KOPT-K1 (cell line): Measurements from ENCODE around the gene CENPO.
A peak's percentile ranks its signal among the peaks of the same experiment; 100 is the strongest.
"Not testable (repeated sequence)": the region's sequence is repeated elsewhere in the genome, so short reads cannot be mapped to it uniquely, and the experiment has no call there.

ENCODE experiments used
- H3K27ac ChIP-seq: fragments of 200-600 bp; sonication (generic); 2 replicates; pipeline ENCODE4 v1.5.1; 2016; ENCODE audit warnings: antibody characterized with exemption, mild to moderate bottlenecking, low read depth, low read length; ENCODE audit not compliant: poor library complexity, severe bottlenecking
- H3K36me3 ChIP-seq: fragments of 200-600 bp; sonication (generic); 2 replicates; pipeline ENCODE4 v1.5.1; 2017; ENCODE audit warnings: antibody characterized with exemption, mild to moderate bottlenecking, low read length, moderate library complexity; ENCODE audit not compliant: insufficient read depth
- H3K9me3 ChIP-seq: fragments of 200-600 bp; sonication (generic); 2 replicates; pipeline ENCODE4 v1.5.1; 2017; ENCODE audit warnings: antibody characterized with exemption, low read length, mild to moderate bottlenecking; ENCODE audit not compliant: insufficient read depth, poor library complexity, severe bottlenecking

Gene CENPO

DNA sequence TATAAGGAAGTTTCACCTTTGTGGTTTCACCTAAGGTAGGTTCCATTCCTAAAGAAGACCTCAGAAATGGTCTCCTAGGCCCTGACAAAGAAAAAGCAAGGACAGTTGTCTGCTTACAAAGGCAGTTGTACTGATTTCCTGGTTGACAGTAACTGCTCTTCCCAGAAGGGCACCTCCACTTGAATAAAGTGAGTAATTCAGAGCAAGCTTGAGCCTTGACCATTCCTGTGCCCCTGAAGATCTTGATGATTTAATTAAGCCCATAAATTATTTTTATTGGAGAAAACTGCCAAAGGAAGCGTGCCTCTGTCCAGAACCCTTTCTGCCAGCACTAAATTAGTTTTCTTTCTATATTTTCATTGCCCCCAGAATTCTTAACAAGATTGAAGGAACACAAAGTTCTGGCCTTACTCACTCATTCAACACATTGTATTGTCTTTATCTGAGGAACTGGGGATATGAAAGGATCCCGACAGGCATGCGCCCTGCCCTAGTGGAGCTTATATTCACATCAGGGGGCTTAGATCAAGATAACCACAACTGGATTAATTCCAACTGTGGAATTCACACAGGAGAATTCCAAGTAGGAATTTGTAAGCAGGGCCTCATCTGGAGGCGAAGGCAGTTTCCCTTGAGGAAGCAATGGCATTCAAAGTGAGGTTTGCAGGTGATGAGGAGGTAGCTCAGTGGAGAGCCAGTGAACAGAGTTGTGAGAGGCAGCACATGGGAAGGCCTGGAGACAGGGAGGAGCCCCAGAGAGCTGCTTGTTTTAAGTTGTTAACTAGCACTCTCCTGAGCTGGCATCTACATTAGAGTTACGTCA is 21.2 kb upstream of the CENPO start:
- Histone ChIP-seq H3K27ac (no peak overlapping the region), H3K36me3 (peaks cover 14% of the 10 kb centered on the region), H3K9me3 (no peaks in the 10 kb centered on the region)

DNA sequence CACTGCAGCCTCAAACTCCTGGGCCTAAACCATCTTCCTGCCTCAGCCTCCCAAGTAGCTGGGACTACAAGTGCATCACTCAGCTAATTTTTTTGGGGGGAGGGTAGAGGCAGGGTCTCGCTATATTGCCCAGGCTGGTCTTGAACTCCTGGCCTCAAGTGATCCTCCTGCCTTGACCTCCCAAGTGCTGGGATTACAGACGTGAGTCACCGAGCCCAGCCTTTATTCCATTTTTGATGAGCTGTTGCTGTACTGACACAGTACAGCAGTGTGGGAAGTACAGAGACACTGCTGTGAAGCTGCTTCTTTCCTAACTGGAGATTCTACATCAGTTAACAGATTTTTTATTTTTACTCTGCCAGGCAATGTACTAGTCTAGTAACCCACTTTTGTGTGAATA is 18.9 kb upstream of the CENPO start:
- Histone ChIP-seq H3K9me3 (no peaks in the 10 kb centered on the region), H3K27ac (no peak overlapping the region), H3K36me3 (peaks cover 6% of the 10 kb centered on the region; the same call in 1 of the 2 replicates)

DNA sequence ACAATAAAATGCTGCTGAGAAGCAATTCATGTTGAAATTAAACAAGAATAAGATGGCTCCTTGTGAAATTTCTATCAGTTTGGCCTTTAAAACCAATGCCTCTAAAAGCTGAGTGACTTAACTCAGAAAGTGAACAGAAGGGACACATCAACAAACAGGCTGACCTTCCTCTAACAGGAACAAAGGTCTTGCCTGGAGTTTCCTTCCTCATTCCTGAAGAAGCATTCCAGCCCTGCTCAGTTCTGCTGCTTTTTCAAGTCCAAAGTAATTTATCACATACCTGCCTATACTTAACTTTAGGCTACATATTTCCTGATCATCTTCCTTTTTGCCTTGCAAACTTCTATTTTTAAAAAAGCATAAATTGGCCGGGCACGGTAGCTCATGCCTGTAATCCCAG is 14.1 kb upstream of the CENPO start:
- no peak overlapping the region for H3K27ac ChIP-seq

DNA sequence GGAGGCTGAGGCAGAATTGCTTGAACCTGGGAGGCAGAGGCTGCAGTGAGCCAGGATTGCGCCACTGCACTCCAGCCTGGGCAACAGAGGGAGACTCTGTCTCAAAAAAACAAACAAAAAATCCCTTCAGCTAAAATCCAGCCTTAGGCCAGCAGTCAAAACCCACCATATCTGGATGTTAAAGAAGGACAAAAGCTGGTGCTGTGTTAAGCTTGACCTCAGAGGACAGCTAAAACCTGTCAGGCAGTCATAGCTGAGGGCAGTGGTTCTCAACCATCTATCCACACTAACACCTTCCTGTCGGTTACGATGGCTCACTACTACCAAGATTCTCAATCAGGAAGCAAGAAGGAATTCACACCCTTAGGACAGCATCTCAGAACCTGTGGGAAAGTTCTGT is 9.6 kb upstream of the CENPO start:
- Histone ChIP-seq H3K9me3 (no peaks in the 10 kb centered on the region), H3K36me3 (no peaks in the 10 kb centered on the region), H3K27ac (no peak overlapping the region)

More for the DNA sequence above, 14.1 kb upstream of the CENPO start:
- H3K36me3 ChIP-seq: no peaks in the 10 kb centered on the region
- H3K9me3 ChIP-seq: no peaks in the 10 kb centered on the region

- Histone ChIP-seq H3K27ac (no peak overlapping the region), H3K9me3 (no peaks in the 10 kb centered on the region), H3K36me3 (no peaks in the 10 kb centered on the region)
Measured at GRCh38 chr2:24785671-24786321, 7.4 kb upstream of the CENPO start.

GRCh38 chr2:24787532-24787931 is 5.7 kb upstream of the CENPO start:
- Histone ChIP-seq H3K9me3 (no peaks in the 10 kb centered on the region), H3K36me3 (no peaks in the 10 kb centered on the region), H3K27ac (no peak overlapping the region)

DNA sequence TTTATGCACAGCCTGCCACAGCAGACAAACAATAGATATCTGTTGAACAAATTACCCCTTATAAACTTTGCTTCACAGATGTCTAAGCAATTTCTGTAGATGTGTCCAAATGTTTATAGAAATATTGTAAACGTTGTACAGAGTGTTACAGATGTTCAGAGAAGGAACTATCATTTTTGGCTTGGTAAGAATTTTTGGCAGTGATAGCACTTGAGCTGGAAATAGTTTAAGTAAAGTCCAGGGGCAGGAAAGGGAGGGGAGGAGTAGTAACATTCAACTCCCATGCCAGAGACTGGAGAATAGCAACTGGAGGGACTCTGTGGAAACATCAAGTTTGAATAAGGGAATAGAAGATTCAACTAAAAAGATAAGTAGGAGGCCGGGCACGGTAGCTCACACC is 4.4 kb upstream of the CENPO start:
- no peaks in the 10 kb centered on the region for H3K36me3 ChIP-seq
- no peaks in the 10 kb centered on the region for H3K9me3 ChIP-seq
- H3K27ac ChIP-seq: no peak overlapping the region

DNA sequence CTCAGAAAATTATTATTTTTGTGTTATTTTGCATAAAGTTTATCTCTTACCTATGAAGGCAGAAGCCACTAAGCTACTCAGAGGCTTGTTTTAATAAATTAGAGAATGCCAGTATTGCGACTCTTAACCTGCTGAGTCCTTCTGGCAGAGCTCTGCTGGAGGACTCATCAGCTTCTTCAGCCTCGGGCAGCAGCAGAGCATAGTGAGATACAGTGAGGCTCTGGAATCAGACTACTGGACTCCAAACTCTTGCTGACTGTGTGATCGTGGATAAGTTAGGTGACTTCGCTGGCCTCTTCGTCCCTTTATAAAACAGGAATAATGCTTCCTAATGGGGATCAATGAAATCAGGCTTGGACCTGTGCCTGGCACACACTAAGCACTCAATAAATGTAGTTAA is 1.8 kb upstream of the CENPO start:
- H3K9me3 ChIP-seq: no peaks in the 10 kb centered on the region
- H3K27ac ChIP-seq: no peak overlapping the region

DNA sequence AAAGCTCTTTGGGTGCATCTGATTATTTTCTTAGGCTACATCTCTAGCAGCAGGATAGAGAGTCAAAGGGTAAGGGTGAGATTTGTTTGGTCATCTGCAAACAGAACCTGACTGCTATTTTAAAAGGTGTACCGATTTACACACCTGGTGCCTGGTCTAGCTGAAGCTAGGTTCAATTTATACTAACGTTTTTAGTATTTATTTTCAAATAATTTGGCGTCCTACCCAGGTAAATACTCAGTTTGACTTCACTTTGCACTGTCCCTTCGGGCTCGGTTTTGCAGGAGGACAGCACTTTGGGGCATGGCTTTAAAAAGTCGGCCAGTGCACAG is 717 bp upstream of the CENPO start:
- H3K27ac ChIP-seq: peak overlapping the region; percentile 98
- H3K36me3 ChIP-seq: peaks cover 27% of the 10 kb centered on the region
- H3K9me3 ChIP-seq: no peaks in the 10 kb centered on the region

More for the DNA sequence above, 1.8 kb upstream of the CENPO start:
- peaks cover 16% of the 10 kb centered on the region for H3K36me3 ChIP-seq

DNA sequence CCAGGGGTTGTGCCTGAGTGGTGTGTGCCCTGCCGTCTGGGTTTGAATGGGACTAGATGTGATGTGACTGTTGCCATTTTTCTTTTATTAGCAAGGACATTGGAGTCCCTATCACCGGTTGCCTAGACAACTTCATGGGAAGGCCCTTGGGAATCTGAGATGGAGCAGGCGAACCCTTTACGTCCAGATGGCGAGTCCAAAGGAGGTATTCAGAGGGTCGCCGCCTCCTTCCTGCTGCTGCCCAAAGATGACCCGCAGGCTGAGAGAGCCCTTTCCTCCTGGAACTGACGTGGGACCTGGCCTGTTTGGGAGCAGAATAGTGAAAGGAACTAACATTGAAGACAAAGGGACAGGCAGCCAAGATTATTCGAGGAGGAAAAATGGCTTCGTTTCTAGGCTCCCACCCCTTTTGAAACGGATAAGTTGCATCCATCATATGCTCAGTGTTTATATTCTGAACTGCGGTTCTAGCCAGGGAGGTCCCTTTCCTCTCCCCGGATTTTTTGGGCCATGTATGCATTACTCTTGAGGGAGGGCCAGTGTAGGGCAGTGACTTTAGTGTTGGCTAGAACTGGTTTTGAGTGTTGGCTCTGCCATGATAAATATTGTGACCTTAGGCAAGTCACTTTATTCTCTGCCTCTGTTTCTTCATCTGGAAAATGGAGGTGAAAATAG is 673 bp downstream of the CENPO start:
- Histone ChIP-seq H3K36me3 (peaks cover 41% of the 10 kb centered on the region), H3K9me3 (no peaks in the 10 kb centered on the region), H3K27ac (peak overlapping the region; percentile 98)

GRCh38 chr2:24797644-24798043 is 4.4 kb downstream of the CENPO start:
- H3K9me3 ChIP-seq: peaks cover 12% of the 10 kb centered on the region
- H3K36me3 ChIP-seq: peaks cover 56% of the 10 kb centered on the region

DNA sequence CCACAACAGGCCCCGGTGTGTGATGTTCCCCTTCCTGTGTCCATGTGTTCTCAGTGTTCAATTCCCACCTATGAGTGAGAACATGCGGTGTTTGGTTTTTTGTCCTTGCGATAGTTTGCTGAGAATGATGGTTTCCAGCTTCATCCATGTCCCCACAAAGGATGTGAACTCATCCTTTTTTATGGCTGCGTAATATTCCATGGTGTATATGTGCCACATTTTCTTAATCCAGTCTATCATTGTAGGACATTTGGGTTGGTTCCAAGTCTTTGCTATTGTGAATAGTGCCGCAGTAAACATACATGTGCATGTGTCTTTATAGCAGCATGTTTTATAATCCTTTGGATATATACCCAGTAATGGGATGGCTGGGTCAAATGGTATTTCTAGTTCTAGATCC is 7.3 kb downstream of the CENPO start:
- H3K27ac ChIP-seq: not testable (repeated sequence)
- H3K36me3 ChIP-seq: peaks cover 62% of the 10 kb centered on the region
- H3K9me3 ChIP-seq: peaks cover 12% of the 10 kb centered on the region

More at GRCh38 chr2:24797644-24798043, 4.4 kb downstream of the CENPO start:
- H3K27ac ChIP-seq: no peak overlapping the region

DNA sequence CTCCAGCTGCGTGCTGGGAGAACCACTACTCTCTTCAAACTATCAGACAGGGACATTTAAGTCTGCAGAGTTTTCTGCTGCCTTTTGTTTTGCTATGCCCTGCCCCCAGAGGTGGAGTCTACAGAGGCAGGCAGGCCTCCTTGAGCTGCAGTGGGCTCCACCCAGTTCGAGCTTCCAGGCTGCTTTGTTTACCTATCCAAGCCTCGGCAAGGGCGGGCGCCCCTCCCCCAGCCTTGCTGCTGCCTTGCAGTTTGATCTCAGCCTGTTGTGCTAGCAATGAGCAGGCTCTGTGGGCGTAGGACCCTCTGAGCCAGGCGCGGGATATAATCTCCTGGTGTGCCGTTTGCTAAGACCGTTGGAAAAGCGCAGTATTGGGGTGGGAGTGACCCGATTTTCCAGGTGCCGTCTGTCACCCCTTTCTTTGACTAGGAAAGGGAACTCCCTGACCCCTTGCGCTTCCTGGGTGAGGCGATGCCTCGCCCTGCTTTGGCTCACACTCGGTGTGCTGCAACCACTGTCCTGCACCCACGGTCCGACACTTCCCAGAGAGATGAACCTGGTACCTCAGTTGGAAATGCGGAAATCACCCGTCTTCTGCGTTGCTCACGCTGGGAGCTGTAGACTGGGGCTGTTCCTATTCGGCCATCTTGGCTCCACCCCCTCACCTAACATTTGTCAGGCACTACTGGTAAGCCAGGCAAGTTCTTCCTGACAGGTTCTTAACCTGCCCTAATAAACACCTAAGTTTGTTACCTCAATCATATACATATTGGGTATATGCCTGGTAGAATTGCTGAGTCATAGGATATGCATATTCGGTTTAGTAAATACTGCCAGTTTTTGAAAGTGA is 12.8 kb downstream of the CENPO start:
- not testable (repeated sequence) for H3K9me3 ChIP-seq, H3K27ac ChIP-seq
- peaks cover 65% of the 10 kb centered on the region for H3K36me3 ChIP-seq

DNA sequence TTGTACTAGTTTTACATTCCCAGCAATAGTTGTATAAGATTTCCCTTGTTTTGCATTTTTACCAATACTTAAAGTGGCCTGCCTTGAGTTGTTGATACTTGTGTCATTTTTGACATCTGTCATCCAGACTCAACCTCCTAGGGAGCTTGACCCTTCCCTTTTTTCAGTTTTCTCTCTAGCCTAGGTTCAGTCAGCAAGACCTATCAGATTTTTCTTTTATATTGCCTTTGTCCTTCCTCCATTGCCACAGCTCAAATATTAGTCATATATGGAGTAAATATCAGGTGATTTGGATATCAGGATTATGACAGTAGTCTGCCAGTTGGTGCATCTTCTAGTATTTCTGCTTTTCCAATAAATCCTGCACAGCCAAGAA is 13.4 kb downstream of the CENPO start:
- no peak overlapping the region for H3K27ac ChIP-seq
- H3K36me3 ChIP-seq: peaks cover 67% of the 10 kb centered on the region
- H3K9me3 ChIP-seq: no peaks in the 10 kb centered on the region
